T-helper 1 cell treated with Interleukin-12 subunit alpha and Interleukin-12 subunit beta and Interleukin-4 antibody, amounts not matched to agents 30 μg/mL and 1 μg/mL, for 36 hours (primary cell): ENCODE data around the gene RCHY1.
"Not testable (repeated sequence)": the region's sequence is repeated elsewhere in the genome, so short reads cannot be mapped to it uniquely, and the experiment has no call there.

Source experiments
- H3K27ac Mint-ChIP-seq: one replicate; pipeline ENCODE4 v1.8.0; 2021; ENCODE audit warnings: mild to moderate bottlenecking, mixed read lengths
- H3K27me3 Mint-ChIP-seq: one replicate; pipeline ENCODE4 v1.8.0; 2021; ENCODE audit warnings: low read depth, mixed read lengths
- H3K36me3 Mint-ChIP-seq: one replicate; pipeline ENCODE4 v1.8.0; 2021; ENCODE audit warnings: low read depth, mixed read lengths
- H3K4me1 Mint-ChIP-seq: one replicate; pipeline ENCODE4 v1.8.0; 2021; ENCODE audit warnings: low read depth, mixed read lengths
- H3K4me3 Mint-ChIP-seq: one replicate; pipeline ENCODE4 v1.8.0; 2021; ENCODE audit warnings: mild to moderate bottlenecking, moderate library complexity, mixed read lengths
- H3K9me3 Mint-ChIP-seq: one replicate; pipeline ENCODE4 v1.8.0; 2021; ENCODE audit warnings: mixed read lengths

The RCHY1 gene

GRCh38 chr4:75531536-75532143, 17.4 kb upstream of the RCHY1 start:
- H3K27ac Mint-ChIP-seq: not testable (repeated sequence)
- peaks cover 36% of the 10 kb centered on the region for H3K36me3 Mint-ChIP-seq

GRCh38 chr4:75530556-75531322, 16.5 kb upstream of the RCHY1 start:
- Mint-ChIP-seq H3K27me3 (no peaks in the 10 kb centered on the region), H3K9me3 (peaks cover 21% of the 10 kb centered on the region), H3K36me3 (peaks cover 40% of the 10 kb centered on the region), H3K27ac (no peak overlapping the region), H3K4me1 (no peaks in the 10 kb centered on the region), H3K4me3 (no peak overlapping the region)

More at GRCh38 chr4:75531536-75532143, 17.4 kb upstream of the RCHY1 start:
- H3K9me3 Mint-ChIP-seq: peaks cover 21% of the 10 kb centered on the region
- not testable (repeated sequence) for H3K4me1 Mint-ChIP-seq, H3K27me3 Mint-ChIP-seq, H3K4me3 Mint-ChIP-seq

GRCh38 chr4:75527482-75527881, 13.3 kb upstream of the RCHY1 start:
- Mint-ChIP-seq H3K9me3 (peaks cover 14% of the 10 kb centered on the region), H3K27me3 (no peaks in the 10 kb centered on the region), H3K36me3 (peaks cover 42% of the 10 kb centered on the region), H3K4me1 (no peaks in the 10 kb centered on the region), H3K27ac (no peak overlapping the region), H3K4me3 (no peak overlapping the region)

GRCh38 chr4:75525910-75526309, 11.7 kb upstream of the RCHY1 start:
- Mint-ChIP-seq H3K27me3 (no peaks in the 10 kb centered on the region), H3K36me3 (peaks cover 35% of the 10 kb centered on the region), H3K4me3 (no peak overlapping the region), H3K27ac (no peak overlapping the region), H3K9me3 (peaks cover 4% of the 10 kb centered on the region), H3K4me1 (no peaks in the 10 kb centered on the region)

GRCh38 chr4:75525086-75525485, 10.9 kb upstream of the RCHY1 start:
- Mint-ChIP-seq H3K4me3 (no peak overlapping the region), H3K36me3 (peaks cover 33% of the 10 kb centered on the region), H3K27me3 (no peaks in the 10 kb centered on the region), H3K9me3 (no peaks in the 10 kb centered on the region), H3K4me1 (no peaks in the 10 kb centered on the region), H3K27ac (no peak overlapping the region)

GRCh38 chr4:75519452-75519851, 5.2 kb upstream of the RCHY1 start:
- not testable (repeated sequence) for H3K4me1 Mint-ChIP-seq, H3K9me3 Mint-ChIP-seq, H3K27me3 Mint-ChIP-seq, H3K4me3 Mint-ChIP-seq, H3K27ac Mint-ChIP-seq
- H3K36me3 Mint-ChIP-seq: peaks cover 34% of the 10 kb centered on the region

GRCh38 chr4:75516144-75516543, 1.9 kb upstream of the RCHY1 start:
- H3K36me3 Mint-ChIP-seq: peaks cover 23% of the 10 kb centered on the region

GRCh38 chr4:75514949-75515612, 878 bp upstream of the RCHY1 start:
- Mint-ChIP-seq H3K27ac (peak overlapping the region; percentile 98), H3K4me1 (peaks cover 21% of the 10 kb centered on the region), H3K4me3 (no peak overlapping the region), H3K27me3 (no peaks in the 10 kb centered on the region), H3K9me3 (no peaks in the 10 kb centered on the region), H3K36me3 (peaks cover 24% of the 10 kb centered on the region)

More at GRCh38 chr4:75516144-75516543, 1.9 kb upstream of the RCHY1 start:
- Mint-ChIP-seq H3K4me3 (no peak overlapping the region), H3K27me3 (no peaks in the 10 kb centered on the region), H3K27ac (no peak overlapping the region), H3K4me1 (peaks cover 13% of the 10 kb centered on the region), H3K9me3 (no peaks in the 10 kb centered on the region)

- Mint-ChIP-seq H3K36me3 (peaks cover 22% of the 10 kb centered on the region), H3K27me3 (no peaks in the 10 kb centered on the region), H3K4me1 (peaks cover 30% of the 10 kb centered on the region), H3K9me3 (no peaks in the 10 kb centered on the region), H3K27ac (peak overlapping the region; percentile 98), H3K4me3 (no peak overlapping the region)
Observed at GRCh38 chr4:75513526-75514130, 575 bp downstream of the RCHY1 start.

- peak overlapping the region; percentile 60 for H3K27ac Mint-ChIP-seq
- H3K9me3 Mint-ChIP-seq: no peaks in the 10 kb centered on the region
- H3K27me3 Mint-ChIP-seq: no peaks in the 10 kb centered on the region
- no peak overlapping the region for H3K4me3 Mint-ChIP-seq
- peaks cover 32% of the 10 kb centered on the region for H3K4me1 Mint-ChIP-seq
- H3K36me3 Mint-ChIP-seq: peaks cover 22% of the 10 kb centered on the region
Observed at GRCh38 chr4:75512386-75513211, 1.6 kb downstream of the RCHY1 start.

GRCh38 chr4:75511841-75512240, 2.4 kb downstream of the RCHY1 start:
- Mint-ChIP-seq H3K27me3 (no peaks in the 10 kb centered on the region), H3K4me3 (no peak overlapping the region), H3K4me1 (peaks cover 33% of the 10 kb centered on the region), H3K27ac (no peak overlapping the region), H3K9me3 (no peaks in the 10 kb centered on the region), H3K36me3 (peaks cover 25% of the 10 kb centered on the region)

GRCh38 chr4:75509592-75509991, 4.6 kb downstream of the RCHY1 start:
- peaks cover 40% of the 10 kb centered on the region for H3K36me3 Mint-ChIP-seq
- H3K27me3 Mint-ChIP-seq, H3K27ac Mint-ChIP-seq: not testable (repeated sequence)

GRCh38 chr4:75505630-75506029, 8.6 kb downstream of the RCHY1 start:
- peaks cover 19% of the 10 kb centered on the region for H3K4me1 Mint-ChIP-seq
- H3K36me3 Mint-ChIP-seq: peaks cover 46% of the 10 kb centered on the region
- H3K4me3 Mint-ChIP-seq: no peak overlapping the region
- no peaks in the 10 kb centered on the region for H3K9me3 Mint-ChIP-seq
- no peak overlapping the region for H3K27ac Mint-ChIP-seq
- H3K27me3 Mint-ChIP-seq: no peaks in the 10 kb centered on the region

More at GRCh38 chr4:75509592-75509991, 4.6 kb downstream of the RCHY1 start:
- H3K4me3 Mint-ChIP-seq, H3K9me3 Mint-ChIP-seq: not testable (repeated sequence)
- peaks cover 28% of the 10 kb centered on the region for H3K4me1 Mint-ChIP-seq

GRCh38 chr4:75502671-75503070, 11.5 kb downstream of the RCHY1 start:
- Mint-ChIP-seq H3K4me3 (no peak overlapping the region), H3K4me1 (peaks cover 13% of the 10 kb centered on the region), H3K27me3 (no peaks in the 10 kb centered on the region), H3K36me3 (peaks cover 59% of the 10 kb centered on the region), H3K9me3 (peaks cover 4% of the 10 kb centered on the region), H3K27ac (no peak overlapping the region)
